Activated T-cell treated with anti-CD3 and anti-CD28 coated beads, Interleukin-2, amount 50 U/mL, for 4 hours (primary cell): ENCODE results near the gene LHFPL2. TPM values are rescaled to one million over a fixed set of nuclear protein-coding genes. Genes with fewer than 3 reads are reported as not detected.

ENCODE experiments used
- ATAC-seq, 2 donors: fragments of 200-7000 bp; cut with Tn5 transposase; one replicate each; pipeline ENCODE4 v1.10.0; 2021
- DNase-seq: peaks from one replicate; pipeline ENCODE4 v3.0.0-alpha.2; 2020
- H3K27me3 Mint-ChIP-seq: one replicate; pipeline ENCODE4 v1.8.0; 2021; ENCODE audit warnings: low read depth, mixed read lengths
- H3K36me3 Mint-ChIP-seq: one replicate; pipeline ENCODE4 v1.8.0; 2022; ENCODE audit warnings: mixed read lengths; ENCODE audit not compliant: insufficient read depth
- H3K4me1 Mint-ChIP-seq: one replicate; pipeline ENCODE4 v1.8.0; 2021; ENCODE audit warnings: low read depth, mixed read lengths
- H3K4me3 Mint-ChIP-seq: one replicate; pipeline ENCODE4 v1.8.0; 2021; ENCODE audit warnings: mild to moderate bottlenecking, moderate library complexity, mixed read lengths
- H3K9me3 Mint-ChIP-seq: one replicate; pipeline ENCODE4 v1.8.0; 2021; ENCODE audit warnings: mixed read lengths
- total RNA-seq, 3 donors: library from RNA; stranded (reverse); gene quantifications; one replicate each; pipeline ENCODE4 v1.2.1, GENCODE V29; 2021

LHFPL2 gene
- total RNA-seq, 3 donors from 2014 or later = 0.22 to 0.69 (median 0.23) TPM

DNA sequence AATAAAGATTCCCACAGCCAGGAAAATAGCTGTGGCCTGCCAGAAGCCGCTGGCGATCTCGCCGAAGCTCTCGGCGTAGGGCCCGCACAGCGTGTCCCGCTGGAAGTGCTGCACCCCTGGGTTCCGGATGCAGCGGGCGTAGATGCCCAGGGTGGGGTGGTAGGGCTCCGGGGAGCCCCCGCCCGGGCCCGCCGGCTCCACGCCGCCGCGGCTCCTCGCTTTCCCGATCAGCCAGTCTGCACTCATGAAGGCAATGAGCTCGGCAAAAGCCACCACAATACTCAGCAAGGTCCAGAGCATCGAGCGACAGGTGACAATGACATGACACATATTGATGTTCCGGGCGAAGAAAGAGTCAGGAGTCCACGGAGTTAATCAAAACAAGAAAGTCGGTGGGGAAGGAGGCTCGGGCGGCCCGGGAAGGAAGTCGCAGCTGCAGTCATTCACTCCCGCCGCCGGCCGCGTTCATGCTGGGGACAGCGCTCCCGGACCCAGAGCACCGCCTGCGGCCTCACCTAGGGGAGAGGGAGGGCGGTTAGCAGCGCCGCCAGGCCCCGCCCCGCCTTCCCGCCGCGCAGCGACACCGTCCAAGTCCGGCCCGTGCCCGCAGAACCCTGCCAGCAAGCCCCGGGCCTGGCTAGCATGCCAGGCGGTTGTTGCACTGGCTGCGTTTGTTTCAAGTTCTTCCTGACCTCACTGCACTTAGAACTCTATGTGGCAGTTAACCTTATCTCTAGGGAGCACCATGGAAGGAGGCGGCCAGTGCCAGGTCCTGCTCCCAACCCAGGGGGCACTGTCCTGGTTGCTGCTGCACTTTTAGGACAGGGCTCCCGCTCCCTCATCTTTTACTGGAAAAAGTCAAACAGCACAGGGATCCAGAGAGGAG is 138.4 kb downstream of the LHFPL2 start:
- DNase-seq (peak; percentile 6), ATAC-seq (peak; percentile 76 to 83)
- Mint-ChIP-seq H3K36me3 (no peaks in the 10 kb centered on the region), H3K27me3 (peaks cover 47% of the 10 kb centered on the region), H3K9me3 (no peaks in the 10 kb centered on the region), H3K4me3 (peak overlapping the region; percentile 73), H3K4me1 (peaks cover 14% of the 10 kb centered on the region)

DNA sequence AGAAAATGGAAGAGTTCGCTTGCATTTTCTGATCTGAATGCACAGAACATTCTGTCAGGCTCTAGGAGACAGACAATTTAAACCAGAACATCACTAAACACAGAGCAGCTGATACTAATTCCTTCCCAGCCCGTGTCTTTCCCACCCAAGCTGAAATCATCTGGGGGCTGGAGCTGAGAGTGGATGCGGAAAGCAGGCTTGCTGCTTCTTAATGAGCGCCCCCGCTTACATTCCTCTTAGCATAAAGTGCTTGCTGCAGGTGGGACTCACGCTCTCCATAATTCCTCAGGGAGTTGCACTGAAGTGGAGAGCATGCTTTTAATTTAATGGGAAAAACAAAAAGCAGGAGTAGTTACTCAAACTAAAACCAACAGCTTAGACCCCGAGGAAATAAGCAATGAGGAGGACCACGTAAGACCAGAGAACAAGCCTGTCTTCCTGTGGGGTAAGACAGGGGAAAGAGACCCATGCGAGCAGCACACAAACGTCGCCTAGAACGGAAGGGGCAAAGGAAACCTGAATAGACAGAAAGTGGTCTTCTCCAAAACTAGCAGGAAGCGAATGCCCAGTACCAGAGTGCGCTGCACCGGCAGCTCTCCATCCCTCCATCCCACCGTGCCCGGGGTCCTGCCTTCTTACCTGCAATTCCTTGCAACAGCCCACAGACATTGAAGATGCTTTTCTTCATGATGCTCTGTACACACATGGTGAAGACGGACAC is 139.3 kb downstream of the LHFPL2 start:
- Mint-ChIP-seq H3K9me3 (no peaks in the 10 kb centered on the region), H3K27me3 (peaks cover 48% of the 10 kb centered on the region), H3K4me1 (peaks cover 14% of the 10 kb centered on the region), H3K4me3 (peak overlapping the region; percentile 73), H3K36me3 (no peaks in the 10 kb centered on the region)
- ATAC-seq (peak; percentile 12 to 32), DNase-seq (no peak)

GRCh38 chr5:78508186-78508765 is 140.3 kb downstream of the LHFPL2 start:
- ATAC-seq = no peak
- no peak for DNase-seq
- peaks cover 43% of the 10 kb centered on the region for H3K27me3 Mint-ChIP-seq
- H3K4me3 Mint-ChIP-seq = no peak overlapping the region
- H3K4me1 Mint-ChIP-seq = peaks cover 14% of the 10 kb centered on the region
- H3K36me3 Mint-ChIP-seq = no peaks in the 10 kb centered on the region
- no peaks in the 10 kb centered on the region for H3K9me3 Mint-ChIP-seq

GRCh38 chr5:78507531-78507930 is 141.0 kb downstream of the LHFPL2 start:
- Mint-ChIP-seq H3K4me1 (peaks cover 14% of the 10 kb centered on the region), H3K36me3 (no peaks in the 10 kb centered on the region), H3K4me3 (no peak overlapping the region), H3K9me3 (no peaks in the 10 kb centered on the region), H3K27me3 (peaks cover 44% of the 10 kb centered on the region)
- DNase-seq = no peak
- ATAC-seq = no peak

DNA sequence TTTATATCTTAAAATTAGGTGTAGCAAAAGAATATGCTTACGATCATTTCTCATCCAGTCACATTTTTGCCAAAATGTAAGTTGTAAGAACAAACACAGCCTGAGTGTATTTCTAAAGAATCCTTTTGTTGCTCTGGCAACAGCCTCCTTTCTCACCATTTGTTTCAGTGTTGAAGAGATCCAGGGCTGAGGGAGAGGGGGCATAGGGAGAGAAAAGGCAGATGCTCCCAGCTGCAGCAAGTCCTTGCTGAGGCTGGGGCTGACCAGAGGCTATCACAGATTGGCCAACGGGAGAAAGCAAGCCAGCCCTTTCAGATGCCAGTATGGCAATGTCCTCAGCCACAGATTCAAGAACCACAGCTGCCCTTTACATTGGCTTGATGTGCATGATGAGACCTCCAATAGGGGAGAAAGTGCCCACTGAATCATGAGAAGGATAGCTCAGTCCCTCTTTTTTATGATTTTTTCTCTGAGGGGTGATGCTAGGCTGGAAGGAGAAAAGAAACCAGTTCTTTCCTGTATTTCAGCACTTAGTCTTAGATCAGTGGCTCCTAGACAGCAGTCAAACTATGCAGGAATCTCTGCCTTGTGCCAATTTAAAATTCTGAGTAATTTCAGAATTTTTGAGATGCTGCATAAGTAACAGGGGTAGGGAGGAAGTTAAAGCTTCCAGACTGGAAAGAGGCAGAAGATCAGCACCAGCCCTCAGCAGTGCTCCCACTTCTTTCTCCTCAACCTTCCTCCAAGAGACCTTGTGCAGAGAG is 142.1 kb downstream of the LHFPL2 start:
- no peak for ATAC-seq
- H3K27me3 Mint-ChIP-seq = peaks cover 51% of the 10 kb centered on the region
- peaks cover 14% of the 10 kb centered on the region for H3K4me1 Mint-ChIP-seq
- no peak overlapping the region for H3K4me3 Mint-ChIP-seq
- no peaks in the 10 kb centered on the region for H3K36me3 Mint-ChIP-seq
- DNase-seq = no peak
- no peaks in the 10 kb centered on the region for H3K9me3 Mint-ChIP-seq

DNA sequence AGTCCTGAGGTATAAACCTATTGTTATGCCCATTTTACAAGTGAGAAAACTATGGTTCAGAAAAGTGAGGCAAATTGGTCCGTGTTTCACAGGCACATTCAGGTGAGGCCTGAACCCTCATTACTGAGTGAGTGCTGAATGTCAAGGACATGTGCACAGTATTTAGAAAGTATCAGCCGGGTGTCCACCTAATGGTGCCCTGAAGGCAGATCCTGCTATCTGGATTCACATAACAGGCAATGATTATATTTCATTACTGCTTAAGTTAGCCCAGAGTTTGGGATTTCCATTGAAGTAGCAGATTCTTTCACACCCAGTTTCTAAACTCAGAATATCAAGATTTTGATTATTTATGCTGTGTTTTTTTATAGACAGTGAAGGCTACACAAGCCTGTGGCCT is 142.7 kb downstream of the LHFPL2 start:
- DNase-seq (no peak), ATAC-seq (no peak)
- H3K9me3 Mint-ChIP-seq = no peaks in the 10 kb centered on the region

GRCh38 chr5:78504704-78505677 is 143.6 kb downstream of the LHFPL2 start:
- DNase-seq (no peak), ATAC-seq (no peak)
- H3K4me3 Mint-ChIP-seq = no peak overlapping the region
- peaks cover 55% of the 10 kb centered on the region for H3K27me3 Mint-ChIP-seq
- peaks cover 10% of the 10 kb centered on the region for H3K4me1 Mint-ChIP-seq
- no peaks in the 10 kb centered on the region for H3K9me3 Mint-ChIP-seq
- H3K36me3 Mint-ChIP-seq = no peaks in the 10 kb centered on the region

More for the DNA sequence above, 142.7 kb downstream of the LHFPL2 start:
- Mint-ChIP-seq H3K4me1 (peaks cover 14% of the 10 kb centered on the region), H3K27me3 (peaks cover 51% of the 10 kb centered on the region), H3K4me3 (no peak overlapping the region), H3K36me3 (no peaks in the 10 kb centered on the region)

- H3K4me1 Mint-ChIP-seq = peaks cover 3% of the 10 kb centered on the region
- no peak overlapping the region for H3K4me3 Mint-ChIP-seq
- H3K9me3 Mint-ChIP-seq = no peaks in the 10 kb centered on the region
- DNase-seq (no peak), ATAC-seq (no peak)
- peaks cover 1% of the 10 kb centered on the region for H3K36me3 Mint-ChIP-seq
- H3K27me3 Mint-ChIP-seq = peaks cover 58% of the 10 kb centered on the region
Observed at GRCh38 chr5:78503958-78504653, 144.5 kb downstream of the LHFPL2 start.

GRCh38 chr5:78501411-78502352 is 146.9 kb downstream of the LHFPL2 start:
- ATAC-seq (no peak), DNase-seq (no peak)
- no peak overlapping the region for H3K4me3 Mint-ChIP-seq
- H3K36me3 Mint-ChIP-seq = peaks cover 2% of the 10 kb centered on the region
- peaks cover 60% of the 10 kb centered on the region for H3K27me3 Mint-ChIP-seq
- no peaks in the 10 kb centered on the region for H3K9me3 Mint-ChIP-seq
- H3K4me1 Mint-ChIP-seq = no peaks in the 10 kb centered on the region

- H3K9me3 Mint-ChIP-seq = no peaks in the 10 kb centered on the region
- H3K36me3 Mint-ChIP-seq = peaks cover 2% of the 10 kb centered on the region
- DNase-seq (no peak), ATAC-seq (no peak)
- no peaks in the 10 kb centered on the region for H3K4me1 Mint-ChIP-seq
- peaks cover 57% of the 10 kb centered on the region for H3K27me3 Mint-ChIP-seq
- H3K4me3 Mint-ChIP-seq = no peak overlapping the region
Observed at GRCh38 chr5:78500871-78501270, 147.7 kb downstream of the LHFPL2 start.

- Mint-ChIP-seq H3K4me1 (no peaks in the 10 kb centered on the region), H3K27me3 (peaks cover 53% of the 10 kb centered on the region), H3K9me3 (no peaks in the 10 kb centered on the region), H3K4me3 (no peak overlapping the region), H3K36me3 (peaks cover 2% of the 10 kb centered on the region)
- no peak for DNase-seq
- no peak for ATAC-seq
Observed at GRCh38 chr5:78500028-78500427, 148.5 kb downstream of the LHFPL2 start.

DNA sequence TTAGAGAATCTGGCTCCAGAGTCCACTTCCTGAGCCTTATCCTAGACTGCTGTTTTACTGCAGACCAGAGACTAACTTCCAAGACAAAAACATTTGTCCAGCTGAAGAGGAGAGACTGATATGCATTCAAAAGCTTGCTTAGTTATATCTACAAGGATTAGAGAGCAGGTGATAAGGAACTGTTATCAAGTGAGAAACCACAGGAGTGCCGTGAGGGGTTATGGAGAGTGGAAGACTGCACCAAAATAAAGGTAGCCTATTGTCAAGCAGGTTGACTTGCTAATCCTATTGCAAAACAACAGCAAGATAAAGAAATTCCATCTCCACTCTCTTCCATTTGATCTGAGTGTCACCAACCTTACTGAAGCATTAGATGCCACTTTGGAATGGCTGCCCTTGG is 149.1 kb downstream of the LHFPL2 start:
- Mint-ChIP-seq H3K4me1 (no peaks in the 10 kb centered on the region), H3K4me3 (no peak overlapping the region), H3K9me3 (no peaks in the 10 kb centered on the region), H3K36me3 (peaks cover 2% of the 10 kb centered on the region), H3K27me3 (peaks cover 50% of the 10 kb centered on the region)
- DNase-seq = no peak
- ATAC-seq = no peak
